IPS-NIHi7 (cell line): ENCODE results near the gene NSDHL.

Source experiments
- DNase-seq: peaks from one replicate; pipeline ENCODE4 v3.0.0; 2012; ENCODE audit warnings: mixed read lengths; ENCODE audit errors: extremely low spot score

Gene NSDHL

DNA sequence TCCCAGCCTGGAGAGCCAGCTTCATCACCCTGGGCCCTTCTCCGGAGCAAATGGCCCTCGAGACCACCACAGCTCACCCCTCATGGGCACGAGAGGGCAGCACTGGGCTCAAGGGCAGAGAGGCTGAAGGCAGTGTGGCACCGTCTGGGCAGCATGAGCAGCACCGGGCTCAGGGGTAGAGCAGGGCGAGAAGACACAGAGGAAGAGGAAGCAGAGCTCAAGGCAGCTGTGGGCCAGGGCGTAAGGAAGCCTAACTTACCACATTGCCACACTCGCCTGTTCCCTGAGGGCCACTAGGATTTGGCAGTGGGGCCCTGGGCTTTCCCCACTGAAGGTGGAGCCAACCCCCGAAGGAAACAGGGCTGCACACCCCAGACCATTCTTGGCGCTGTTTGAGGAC, 82.5 kb downstream of the NSDHL start:
- no peak for DNase-seq

GRCh38 chrX:152913910-152914309, 83.0 kb downstream of the NSDHL start:
- DNase-seq: no peak

GRCh38 chrX:152915541-152916241, 84.8 kb downstream of the NSDHL start:
- DNase-seq: peak; percentile 68

DNA sequence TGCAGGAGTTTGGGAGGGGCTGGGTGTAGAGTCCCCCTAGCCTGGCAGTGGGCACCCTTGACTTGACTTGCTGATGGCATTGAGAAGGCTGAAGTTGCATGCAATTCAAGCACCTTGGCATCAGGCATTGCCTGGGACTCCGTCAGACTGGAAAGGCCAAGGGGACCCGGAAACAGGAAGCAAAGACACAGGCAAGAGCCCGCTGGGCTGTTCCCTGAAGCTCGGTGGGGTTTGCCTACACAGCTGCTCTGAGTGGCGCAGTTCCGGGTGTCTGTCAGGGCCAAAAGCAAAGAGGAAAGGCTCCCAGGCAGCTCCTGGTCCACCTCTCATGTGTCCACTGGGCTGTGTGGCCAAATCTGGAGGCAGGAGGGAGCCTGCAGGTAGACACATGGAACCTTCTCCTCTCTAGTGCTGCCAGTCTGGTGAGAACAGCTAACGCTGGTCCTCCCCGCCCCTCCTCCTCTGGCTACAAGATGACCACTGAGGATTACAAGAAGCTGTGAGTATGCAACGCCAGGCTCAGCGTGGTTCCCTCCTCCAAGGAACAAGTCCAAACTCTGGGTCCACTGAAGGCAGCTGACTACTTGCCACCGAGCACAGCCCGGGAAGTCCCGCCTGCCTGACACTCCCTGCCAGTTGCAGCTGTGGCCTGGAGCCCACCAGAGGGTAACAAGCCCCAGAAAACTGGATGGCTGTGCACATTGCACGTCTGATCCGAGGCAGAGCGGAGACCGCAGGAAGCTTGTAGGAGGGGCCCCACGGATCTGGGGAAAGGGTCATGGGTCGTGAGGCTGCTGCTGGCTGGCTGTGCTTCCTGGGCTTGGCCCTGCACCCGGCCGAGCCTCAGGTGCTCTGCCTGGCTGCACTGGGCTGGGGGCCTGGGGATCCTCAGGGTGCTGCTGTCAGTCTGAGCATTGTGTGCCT, 87.1 kb downstream of the NSDHL start:
- no peak for DNase-seq

DNA sequence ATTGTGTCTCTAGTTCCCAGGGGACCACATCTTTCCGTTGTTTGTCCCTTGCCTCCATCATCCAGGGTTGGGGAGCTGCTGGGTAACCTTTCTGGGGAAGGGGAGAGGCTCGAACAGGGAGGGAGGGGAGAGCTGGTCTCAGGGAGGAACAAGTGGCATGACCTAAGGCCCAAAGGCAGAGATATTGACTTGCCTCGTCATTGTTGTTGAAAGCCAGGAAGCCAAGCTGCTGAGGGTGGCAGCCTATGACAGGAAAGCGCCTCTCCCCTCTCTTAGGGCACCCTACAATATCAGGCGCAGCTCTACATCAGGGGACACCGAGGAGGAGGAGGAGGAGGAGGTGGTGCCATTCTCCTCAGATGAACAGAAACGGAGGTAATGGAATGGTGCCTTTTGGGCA, 87.8 kb downstream of the NSDHL start:
- no peak for DNase-seq
